GM19099 (cell line): ENCODE results near the gene SERTAD3.

Experiments used
- POLR2A ChIP-seq: IDR thresholded peaks from 3 replicates; pipeline ENCODE4 v1.6.1; 2011; ENCODE audit warnings: low read depth; ENCODE audit not compliant: insufficient read length; ENCODE audit errors: extremely low read depth

SERTAD3 gene, protein sequence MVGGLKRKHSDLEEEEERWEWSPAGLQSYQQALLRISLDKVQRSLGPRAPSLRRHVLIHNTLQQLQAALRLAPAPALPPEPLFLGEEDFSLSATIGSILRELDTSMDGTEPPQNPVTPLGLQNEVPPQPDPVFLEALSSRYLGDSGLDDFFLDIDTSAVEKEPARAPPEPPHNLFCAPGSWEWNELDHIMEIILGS

GRCh38 chr19:40444000-40444824, at the start of gene SERTAD3:
SERTAD3 (minus strand) TSS chr19:40444335; CDS start chr19:40442080, 2,255 bp downstream.
- TF ChIP-seq POLR2A = peak; percentile 86

GRCh38 chr19:40493778-40494177, 49.6 kb upstream of the SERTAD3 start:
- no peak for TF ChIP-seq POLR2A

- no peak for TF ChIP-seq POLR2A
These were observed 48.1 kb upstream of the SERTAD3 start for GRCh38 chr19:40492274-40492673.

GRCh38 chr19:40489882-40490230, 45.7 kb upstream of the SERTAD3 start:
- no peak for TF ChIP-seq POLR2A

GRCh38 chr19:40486017-40486416, 41.9 kb upstream of the SERTAD3 start:
- TF ChIP-seq POLR2A = no peak

DNA sequence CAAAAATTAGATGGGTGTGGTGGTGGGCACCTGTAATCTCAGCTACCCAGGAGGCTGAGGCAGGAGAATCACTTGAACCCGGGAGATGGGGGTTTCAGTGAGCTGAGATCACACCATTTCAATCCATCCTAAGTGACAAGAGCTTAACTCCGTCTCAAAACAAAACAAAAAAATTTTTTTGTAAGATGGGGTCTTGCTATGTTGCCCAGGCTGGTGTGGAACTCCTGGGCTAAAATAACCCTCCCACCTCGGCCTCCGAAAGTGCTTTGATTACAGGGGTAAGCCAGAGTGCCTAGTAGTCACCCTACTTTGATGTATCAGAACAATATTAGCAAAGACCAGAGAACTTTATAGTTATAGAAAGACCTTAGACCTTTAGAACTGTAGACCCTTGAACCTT, 30.6 kb upstream of the SERTAD3 start:
- TF ChIP-seq POLR2A = no peak

GRCh38 chr19:40472516-40472915, 28.4 kb upstream of the SERTAD3 start:
- TF ChIP-seq POLR2A = no peak

- no peak for TF ChIP-seq POLR2A
These were observed 27.0 kb upstream of the SERTAD3 start for GRCh38 chr19:40471111-40471510.

DNA sequence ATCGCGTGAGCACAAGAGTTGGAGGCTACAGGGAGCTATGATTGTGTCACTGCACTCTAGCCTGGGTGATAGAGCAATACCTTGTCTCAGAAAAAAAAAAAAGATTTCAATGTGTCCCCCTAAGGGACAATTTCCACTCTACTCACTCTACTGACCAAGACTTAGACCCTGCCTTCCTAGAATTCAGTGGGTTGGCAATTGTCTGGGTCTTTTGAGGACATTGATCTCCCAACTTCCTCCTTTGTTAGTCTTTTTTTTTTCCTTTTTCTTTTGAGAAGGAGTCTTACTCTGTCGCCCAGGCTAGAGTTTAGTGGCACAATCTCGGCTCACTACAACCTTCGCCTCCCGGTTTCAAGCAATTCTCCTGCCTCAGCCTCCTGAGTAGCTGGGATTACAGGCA, 24.9 kb upstream of the SERTAD3 start:
- no peak for TF ChIP-seq POLR2A

- TF ChIP-seq POLR2A = no peak
These were observed 23.0 kb upstream of the SERTAD3 start, which contains the start of gene SPTBN4 for GRCh38 chr19:40466985-40467734. SPTBN4 (plus strand) TSS chr19:40467001; CDS start chr19:40472622, 5,621 bp downstream.

GRCh38 chr19:40466219-40466984, 22.3 kb upstream of the SERTAD3 start:
- no peak for TF ChIP-seq POLR2A

- TF ChIP-seq POLR2A = peak; percentile 60
These were observed 21.6 kb upstream of the SERTAD3 start, which contains the start of gene BLVRB for GRCh38 chr19:40465557-40466218. BLVRB (minus strand) TSS chr19:40465745; CDS start chr19:40465688, 57 bp downstream.

DNA sequence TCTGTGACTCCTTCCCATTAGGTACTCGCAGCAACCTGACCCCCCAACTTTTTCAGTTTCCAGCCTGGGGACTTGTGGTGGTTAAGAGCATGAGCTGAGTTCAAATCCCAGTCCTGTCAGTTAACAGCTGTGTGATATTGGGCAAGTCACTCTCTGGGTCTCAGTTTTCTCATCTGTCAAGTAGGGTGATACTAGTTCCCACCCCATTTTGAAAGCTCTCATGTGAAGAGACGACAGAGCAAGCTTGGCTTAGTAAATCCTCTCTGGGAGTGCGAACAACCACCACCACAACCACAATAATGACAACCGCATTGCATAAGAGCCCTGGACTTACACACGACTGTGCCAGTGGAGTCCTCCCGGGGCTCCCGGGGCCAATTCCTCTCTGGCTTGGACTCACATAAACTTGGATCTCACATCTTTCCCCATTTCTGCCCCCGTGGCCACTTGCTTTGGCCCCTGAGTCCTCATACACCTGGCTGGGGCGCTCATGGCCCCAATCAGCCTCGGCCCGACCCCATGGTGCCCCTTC, 21.0 kb upstream of the SERTAD3 start:
- TF ChIP-seq POLR2A = no peak
